Stimulated activated CD8-positive, alpha-beta memory T cell treated with anti-CD3 and anti-CD28 coated beads, Interleukin-15, amount 100 ng/mL, for 1 hour (primary cell): Measurements from ENCODE around the gene HES3.

Experiments used
- DNase-seq: peaks from one replicate; pipeline ENCODE4 v3.0.0-alpha.2; 2020; ENCODE audit warnings: low read depth

HES3 gene, protein sequence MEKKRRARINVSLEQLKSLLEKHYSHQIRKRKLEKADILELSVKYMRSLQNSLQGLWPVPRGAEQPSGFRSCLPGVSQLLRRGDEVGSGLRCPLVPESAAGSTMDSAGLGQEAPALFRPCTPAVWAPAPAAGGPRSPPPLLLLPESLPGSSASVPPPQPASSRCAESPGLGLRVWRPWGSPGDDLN

DNA sequence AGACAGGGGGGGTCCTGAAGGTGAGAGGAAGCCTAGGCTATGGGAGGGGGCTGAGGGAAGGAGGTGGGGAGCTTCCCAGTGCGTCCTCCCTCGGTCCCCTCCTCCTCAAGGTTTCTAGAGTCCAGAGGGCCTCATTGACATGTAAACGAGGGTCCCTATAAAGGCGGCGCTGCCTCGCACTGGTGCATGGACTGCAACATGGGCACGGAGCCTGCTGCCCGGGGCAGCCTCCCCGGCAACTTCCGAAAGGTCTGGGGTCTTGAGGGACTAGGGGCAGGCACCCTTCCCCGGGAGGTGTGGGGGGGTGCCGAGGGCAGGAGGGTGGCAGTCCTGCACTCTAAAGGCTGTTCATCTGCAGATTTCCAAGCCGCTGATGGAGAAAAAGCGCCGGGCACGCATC lies at the start of gene HES3:
Gene HES3 (plus strand): TSS at position 187 of the 400 bp plus-strand sequence. CDS start 187 bp downstream, at position 374.
- no peak for DNase-seq

DNA sequence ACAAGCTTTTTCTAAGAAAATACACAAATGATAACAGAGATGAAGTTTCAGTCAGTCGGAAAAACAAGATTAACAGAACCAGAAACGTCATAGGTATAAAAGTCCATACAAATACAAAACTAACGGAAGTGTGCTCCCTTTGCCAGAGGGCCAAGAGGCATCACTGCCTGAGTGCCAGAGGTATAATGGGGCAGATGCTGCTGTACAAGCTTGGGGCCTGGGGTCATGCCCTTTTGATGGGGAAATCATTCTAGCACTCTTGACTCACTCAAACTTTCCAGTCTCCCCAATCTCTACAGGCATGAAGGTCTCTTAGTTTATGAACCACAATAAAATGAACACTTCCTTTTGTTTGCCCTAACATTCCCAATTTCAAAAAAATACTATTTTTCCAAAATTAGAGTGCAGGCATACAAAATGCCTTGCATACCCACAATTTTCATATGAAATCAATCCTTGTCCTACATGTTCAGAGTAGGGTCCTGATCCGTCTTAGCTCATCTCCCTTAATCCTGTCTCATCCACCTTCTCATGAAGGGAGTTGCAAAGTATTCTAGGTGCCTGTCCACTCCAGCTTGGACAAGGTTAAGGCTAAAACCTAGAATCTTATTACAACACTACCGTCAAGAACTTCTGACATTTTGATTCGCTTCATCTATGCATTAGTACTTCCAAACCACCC lies 46.1 kb upstream of the HES3 start:
- no peak for DNase-seq

DNA sequence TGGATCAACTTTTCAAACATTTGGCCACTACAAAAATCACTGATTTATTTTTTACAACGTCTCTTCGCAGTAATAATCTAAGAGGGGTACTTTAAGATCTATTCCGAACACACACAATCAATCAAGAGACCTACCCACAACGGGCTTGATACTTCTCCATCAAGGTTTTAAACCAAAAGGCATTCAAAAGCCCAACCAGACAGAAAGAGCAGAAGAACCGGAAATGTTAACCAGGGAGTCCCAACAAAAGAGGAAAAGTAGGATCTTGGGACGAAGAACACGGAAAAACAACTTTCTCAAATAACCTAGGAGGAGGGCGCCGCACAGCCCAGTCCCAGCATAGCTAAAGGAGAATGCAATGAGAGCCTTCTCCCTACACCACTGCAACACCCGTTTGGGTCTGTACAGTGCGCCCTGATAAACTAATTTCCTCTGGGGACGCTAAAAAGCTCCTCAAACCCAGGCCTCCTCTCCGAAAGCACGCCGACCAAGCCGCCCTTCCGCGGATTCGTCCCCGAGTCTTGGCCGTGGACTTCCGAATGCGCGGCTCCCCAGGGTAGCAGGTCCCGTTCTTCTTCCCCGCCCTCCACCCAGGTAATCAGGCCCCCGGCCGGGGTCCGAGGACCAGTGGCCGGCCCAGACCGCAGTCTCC lies 45.2 kb upstream of the HES3 start:
- no peak for DNase-seq

DNA sequence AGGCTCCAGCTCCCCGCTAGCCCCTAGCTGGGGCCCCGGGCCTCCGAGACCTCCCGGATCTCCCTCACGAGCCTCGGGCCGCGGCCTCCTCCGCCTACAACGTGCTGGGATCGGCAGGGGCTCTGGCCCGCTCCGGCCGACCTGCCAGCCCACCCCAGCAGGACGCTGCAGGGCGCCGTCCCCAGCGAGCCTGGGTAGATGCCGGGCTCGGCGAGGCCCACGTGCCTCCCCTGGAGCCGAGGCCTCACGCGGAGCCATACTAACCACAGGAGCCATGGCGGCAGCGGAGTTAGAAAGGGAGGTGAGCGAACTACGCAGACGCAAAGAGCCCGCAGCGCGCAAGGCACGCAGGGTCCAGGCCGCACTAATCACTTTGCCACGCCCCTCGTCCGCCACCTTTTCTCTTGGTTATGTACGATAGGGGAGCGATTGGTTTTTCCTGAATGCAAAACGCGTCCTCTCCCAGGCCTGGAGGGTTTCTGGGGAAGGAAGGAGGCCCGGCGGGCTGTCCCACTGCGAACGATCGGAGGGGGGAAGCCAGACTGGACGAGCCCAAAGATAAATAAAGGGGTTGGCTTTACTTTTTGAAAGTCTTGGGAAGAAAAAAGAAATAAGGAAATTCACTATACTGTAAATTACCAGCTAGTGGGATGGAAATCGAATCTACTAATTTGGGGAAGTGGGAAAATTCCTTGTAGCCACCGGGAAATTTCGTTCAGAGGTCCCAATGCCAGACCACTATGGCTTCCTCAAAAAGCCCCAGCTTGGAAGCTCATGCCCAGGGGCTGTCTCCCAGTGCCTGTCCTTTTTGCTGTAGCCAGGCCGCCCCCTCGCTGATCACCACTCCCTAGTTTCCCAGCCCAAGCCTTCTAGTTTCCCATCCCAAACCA lies 44.4 kb upstream of the HES3 start, which contains the start of gene RPL22:
Gene RPL22 (minus strand): TSS at position 298 of the 890 bp plus-strand sequence. CDS start 22 bp downstream, at position 276.
- peak; percentile 92 for DNase-seq

DNA sequence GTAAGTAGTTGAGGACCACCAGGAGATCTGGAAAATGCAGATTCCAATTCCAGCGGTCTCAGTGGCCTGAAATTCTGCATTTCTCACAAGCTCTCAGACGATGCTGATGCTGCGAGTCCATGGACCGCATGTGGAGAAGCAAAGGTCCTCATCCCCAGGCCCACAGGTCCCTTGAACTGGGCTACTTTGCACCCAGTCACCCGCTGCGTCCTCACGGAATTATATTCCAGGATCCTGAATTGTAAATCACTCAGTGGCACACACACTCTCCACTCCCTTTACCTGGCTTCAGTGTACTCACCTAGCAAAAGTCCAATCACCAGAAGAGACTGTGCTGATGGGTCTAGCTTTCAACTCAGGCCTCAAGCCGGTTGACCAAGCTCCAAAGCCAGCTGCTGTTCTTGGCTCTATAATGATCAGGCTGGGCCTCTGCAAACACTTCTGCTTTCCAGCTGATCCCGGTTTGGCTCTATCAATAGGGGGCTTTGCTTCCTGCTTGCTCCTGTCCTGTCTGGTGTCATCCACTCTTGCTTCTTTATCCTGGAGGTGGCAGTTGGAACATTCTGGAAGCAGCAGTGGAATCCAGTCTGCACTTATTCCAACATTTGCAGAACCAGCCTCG lies 43.7 kb upstream of the HES3 start:
- no peak for DNase-seq

DNA sequence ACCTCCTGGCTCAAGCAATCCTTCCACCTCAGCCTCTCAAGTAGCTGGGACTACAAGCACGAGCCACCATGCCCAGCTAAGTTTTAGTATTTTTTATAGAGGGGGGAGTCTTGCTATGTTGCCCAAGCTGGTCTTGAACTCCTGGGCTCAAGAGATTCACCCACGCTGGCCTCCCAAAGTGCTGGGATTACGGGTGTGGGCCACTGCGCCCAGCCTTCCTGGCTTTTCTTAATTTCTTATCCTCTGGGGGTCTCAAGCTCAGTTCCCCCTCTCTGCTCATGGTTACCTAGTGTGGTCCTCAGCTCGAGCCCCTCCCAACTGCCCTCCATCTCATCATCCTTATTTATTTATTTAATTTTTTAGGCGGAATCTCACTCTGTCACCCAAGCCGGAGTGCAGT lies 41.7 kb upstream of the HES3 start:
- no peak for DNase-seq

DNA sequence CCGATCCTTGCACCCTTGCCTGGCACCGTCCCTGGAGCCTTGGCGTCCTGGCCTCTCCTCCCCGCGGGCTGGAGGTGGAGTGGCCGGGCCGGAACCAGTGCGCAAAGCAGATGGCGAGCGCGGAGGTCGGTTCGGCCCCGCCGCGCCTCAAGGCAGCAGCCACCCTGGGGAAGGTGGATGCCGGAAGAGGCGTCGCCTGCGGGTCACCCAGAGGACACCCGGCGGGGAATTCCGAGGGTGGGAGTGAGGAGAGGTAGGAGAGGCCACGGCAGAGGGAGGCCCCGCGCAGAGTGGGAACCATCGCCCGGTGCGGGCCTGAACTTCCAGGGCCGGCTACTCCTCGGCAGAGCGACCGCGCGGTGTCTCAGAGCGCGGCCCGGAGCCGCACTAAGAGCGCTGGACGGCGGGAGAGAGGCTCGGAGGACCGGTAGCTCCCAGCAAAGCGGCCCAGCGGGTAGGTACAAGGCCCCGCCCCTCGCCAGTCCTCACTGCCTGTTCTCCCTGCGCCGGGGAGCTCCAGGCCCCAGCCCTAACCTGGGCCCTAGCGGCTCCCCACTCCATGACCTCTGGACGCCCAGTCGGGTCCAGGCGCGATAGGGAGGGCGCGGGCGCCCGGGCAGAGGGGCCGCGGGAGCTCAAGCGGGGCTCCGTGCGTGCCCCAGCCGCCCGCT lies 38.0 kb upstream of the HES3 start, which contains the start of gene RNF207:
Gene RNF207 (plus strand): TSS at position 271 of the 671 bp plus-strand sequence. CDS start 417 bp downstream, outside the sequence.
- DNase-seq: no peak

DNA sequence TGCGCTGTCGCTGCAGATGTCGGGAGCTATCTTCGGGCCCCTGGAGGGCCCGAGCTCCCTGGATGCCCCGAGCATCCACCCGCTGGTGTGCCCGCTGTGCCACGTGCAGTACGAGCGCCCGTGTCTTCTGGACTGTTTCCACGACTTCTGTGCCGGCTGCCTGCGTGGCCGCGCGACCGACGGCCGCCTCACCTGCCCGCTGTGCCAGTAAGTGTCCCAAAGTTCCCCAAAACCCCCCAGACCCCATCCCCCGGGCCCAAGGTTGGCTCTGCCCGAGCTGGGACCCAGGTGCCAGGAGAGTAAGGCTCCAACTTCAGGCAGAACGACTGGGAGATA lies 37.5 kb upstream of the HES3 start:
- DNase-seq: no peak

DNA sequence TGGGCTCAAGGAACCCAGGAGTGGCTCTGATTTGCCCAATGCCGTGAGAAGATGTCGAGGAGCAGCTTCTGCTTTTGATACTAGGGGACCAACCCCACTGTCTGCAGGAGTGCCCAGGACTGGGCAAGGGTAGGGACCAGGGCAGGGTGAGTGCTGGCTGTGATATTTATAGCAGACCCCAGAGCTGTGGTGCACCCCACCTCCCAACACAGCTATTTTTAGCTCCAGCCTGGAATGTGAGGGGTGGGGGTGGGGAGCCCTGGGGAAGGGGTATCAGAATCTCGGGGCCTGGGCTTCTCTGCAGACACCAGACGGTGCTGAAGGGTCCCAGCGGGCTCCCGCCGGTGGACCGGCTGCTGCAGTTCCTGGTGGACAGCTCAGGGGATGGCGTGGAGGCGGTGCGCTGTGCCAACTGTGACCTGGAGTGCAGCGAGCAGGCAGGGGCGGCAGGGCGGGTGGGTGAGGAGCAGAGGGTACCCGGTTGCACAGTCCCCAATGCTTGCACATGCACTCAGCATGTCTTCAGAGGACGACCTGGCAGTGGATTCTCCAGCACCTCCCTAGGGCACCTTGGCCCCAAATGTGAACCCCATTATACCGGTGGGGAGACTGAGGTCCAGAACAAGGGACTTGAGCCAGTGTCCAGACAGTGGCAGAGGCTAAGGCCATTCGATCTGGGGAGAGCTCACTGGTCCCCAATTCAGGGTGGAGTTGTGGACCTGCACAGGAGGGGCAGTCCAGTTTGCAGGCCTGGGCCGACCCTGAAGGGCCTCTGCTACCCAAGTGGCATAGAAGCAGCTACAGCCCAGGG lies 36.7 kb upstream of the HES3 start:
- DNase-seq: no peak

DNA sequence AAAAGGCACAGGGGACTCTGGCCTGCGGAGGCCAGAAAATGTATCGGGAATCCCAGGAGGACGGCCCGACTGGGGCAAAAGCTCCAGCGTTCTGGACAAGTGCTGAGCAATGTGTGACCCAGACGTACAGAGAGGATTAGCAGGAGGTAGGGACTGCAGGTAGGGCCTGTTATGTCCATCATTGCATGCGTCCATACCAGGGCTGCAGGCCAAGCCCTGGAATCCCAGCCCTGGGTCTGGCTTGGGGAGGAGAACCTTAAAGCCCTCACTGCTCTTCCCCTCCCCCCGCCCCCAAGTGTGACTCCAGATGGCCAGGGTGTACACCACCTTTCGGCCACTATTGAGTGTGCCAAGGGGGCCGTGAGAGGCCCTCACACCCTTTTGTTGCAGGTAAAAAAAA lies 36.1 kb upstream of the HES3 start:
- DNase-seq: no peak

DNA sequence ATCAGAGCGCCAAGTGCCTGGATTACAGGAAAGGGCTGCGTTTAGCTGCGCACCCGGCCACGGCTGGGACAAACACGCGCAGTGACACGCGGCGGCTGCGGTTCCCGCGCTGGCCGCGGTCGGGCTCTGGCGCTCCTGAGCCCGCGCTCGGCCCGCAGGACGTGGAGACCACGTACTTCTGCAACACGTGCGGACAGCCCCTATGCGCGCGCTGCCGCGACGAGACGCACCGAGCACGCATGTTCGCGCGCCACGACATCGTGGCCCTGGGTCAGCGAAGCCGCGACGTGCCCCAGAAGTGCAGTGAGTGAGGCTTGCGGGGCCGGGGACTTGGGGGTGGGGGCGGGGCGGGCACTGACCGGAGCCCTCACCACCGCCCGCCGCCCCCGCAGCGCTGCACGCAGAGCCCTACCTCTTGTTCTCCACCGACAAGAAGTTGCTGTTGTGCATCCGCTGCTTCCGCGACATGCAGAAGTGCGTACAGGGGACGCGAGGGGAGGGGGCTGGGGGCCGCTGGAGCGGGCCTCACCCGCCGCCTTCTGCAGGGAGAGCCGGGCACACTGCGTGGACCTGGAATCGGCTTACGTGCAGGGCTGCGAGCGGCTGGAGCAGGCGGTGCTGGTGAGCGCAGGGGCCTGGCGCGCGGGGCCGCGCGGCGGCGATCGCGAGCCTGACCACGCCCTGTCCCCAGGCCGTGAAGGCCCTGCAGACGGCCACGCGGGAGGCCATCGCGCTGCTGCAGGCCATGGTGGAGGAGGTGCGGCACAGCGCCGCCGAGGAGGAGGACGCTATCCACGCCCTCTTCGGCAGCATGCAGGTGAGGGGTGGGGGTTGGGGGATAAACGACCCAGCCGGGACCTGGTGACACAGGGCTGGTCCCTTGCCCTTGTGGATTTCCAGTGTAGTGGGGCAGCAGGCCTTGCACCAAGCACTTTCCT lies 35.0 kb upstream of the HES3 start:
- no peak for DNase-seq

DNA sequence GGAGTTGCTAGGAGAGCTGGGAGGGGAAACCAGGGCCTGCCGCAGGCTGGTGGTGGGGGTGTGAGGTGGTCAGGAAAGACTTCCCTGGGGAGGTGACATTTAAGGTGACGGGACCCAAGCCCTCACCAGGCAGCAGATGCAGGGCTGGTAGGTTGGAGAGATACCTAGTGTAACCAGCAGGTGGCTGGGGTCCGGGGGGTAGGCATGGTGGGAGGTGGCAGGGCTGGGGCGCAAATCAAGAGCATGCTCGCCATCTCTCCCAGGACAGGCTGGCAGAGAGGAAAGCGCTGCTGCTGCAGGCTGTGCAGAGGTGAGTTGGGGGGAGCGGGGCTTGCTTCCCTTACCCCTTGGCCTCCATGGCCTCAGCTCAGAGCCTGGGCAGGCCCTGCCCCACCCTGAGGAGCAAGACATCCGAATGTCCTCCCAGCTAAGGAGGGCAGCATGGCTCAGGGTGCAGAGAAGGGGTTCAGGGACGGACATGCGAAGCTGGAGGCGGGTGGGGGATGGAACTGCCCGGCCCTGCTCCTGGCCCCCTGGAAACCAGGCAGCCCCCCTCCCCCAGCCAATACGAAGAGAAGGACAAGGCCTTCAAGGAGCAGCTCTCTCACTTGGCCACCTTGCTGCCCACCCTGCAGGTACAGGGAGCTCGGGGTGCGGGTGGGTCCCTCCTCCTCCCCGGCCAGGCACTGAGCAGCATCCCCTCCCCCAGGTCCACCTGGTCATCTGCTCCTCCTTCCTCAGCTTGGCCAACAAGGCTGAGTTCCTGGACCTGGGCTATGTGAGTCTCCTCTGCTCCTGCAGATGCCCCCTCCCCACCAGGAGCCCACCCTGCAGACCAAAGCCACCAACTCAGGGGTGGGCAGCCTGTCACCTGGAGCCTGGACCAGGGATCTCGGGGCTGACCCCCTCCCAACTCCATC lies 34.1 kb upstream of the HES3 start:
- DNase-seq: no peak

DNA sequence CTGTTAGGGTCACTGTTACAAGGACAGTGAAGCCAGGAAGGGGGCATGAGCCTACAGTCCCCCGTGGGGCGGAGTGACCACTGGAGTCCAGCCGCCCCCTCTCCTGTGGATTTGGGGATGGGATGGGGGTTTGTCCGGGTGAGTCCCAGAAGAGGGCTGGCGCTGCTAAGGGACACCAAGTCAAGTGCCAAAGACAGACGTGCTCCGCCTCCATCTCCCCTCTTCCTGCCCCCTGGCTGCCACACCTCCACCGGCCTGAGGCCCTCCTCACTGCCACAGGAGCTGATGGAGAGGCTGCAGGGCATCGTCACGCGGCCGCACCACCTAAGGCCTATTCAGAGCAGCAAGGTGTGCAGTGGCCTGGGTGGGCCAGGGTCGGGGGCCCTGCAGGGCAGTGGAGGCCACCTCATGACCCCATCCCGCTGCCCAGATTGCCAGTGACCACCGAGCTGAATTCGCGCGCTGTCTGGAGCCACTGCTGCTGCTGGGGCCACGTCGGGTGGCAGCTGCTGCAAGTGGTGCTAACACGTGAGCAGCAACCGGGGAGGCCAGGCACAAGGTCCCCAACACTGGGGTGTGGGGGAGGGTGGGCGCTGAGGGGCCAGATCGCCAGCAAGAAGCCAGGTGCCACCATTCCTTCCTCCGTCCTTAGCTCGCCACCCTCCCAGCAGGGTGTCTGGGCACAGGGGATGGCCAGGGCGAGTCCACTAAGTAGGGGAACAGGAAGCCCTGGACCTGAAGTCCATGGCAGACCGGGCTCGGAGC lies 33.2 kb upstream of the HES3 start:
- no peak for DNase-seq

DNA sequence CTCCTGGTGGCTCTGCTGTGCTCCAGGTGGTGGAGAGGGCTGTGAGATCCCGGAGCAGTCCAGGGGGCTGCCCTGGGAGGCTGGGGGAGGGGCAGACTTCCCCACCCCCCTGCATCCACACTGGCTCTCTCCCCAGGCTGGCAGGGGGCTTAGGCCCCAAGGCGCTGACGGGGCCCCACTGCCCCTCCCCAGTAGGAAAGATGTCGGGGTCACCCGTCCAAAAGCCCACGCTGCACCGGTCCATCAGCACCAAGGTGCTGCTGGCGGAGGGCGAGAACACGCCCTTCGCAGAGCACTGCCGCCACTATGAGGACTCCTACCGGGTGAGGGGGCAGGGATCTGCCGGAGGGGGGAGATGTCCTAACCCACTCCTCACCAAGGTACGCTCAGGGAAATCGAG lies 32.2 kb upstream of the HES3 start:
- no peak for DNase-seq

DNA sequence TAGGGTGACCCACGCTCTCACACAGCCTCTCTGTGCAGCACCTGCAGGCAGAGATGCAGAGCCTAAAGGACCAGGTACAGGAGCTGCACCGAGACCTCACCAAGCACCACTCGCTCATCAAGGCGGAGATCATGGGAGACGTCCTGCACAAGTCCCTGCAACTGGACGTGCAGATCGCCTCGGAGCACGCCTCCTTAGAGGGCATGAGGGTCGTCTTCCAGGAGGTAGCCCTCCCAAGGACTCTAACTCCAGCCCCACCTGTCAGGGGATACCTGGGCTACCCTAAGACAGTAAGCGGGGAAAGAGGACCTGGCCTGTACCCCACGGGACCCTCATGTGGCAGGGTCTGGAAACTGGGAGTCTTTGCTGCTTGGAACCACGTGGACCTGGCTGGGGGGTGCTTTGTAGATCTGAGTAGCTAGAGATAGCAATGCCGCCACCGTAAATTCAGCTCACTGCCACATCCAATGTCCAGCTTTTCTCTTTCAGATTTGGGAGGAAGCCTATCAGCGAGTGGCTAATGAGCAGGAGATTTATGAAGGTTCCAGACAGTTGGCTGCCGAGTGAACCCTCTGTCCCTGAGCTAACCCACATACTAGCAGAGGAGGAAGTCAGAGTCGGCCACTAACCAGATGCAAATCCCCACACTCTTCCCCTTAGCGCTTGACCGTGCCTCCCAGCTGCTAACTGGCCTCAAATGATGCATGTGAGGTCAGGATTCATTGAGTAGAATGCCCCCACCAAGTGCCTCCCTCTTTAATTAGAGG lies 31.6 kb upstream of the HES3 start:
- no peak for DNase-seq

DNA sequence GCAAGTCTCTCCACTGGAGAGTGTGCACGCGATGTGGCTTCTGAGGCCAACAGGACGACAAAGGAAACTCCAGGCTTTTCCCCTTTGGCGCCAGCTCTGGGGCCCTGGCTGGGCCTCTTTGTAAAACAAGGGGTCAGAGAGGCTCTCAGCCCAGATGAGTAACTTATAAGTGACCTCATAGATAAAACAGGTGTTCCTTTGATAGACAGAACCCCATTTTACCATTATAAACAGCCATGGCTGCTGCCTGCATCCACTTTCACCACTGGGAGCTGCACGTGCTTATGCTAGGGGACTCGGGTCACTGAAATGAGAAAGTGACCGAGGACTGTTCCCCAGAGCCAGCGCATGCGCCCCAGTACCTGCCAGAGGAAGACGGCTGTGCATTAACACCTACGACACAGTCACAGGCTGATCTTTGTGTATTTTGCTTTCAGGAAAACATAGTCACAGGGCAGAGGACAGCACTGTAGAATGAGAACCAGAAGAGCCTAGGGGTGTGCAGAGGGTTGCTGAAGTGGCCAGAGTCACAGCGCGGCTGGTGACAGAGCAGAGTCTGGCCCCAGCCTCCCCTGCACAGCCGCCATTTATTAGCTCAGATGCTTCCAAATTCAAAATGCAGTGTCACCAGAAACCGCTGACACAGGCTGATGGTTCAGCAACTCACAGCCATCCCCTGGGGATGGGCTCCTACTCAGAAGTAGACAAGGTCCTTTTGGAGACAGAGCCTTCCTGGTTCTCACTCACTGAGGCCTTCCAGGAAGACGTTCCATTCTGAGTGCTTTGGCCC lies 25.4 kb upstream of the HES3 start:
- DNase-seq: no peak
